Omental fat pad (tissue), 4 donors: ENCODE results near the gene ZNF831. TPM values are rescaled to one million over a fixed set of nuclear protein-coding genes. Genes with fewer than 3 reads are reported as not detected.

Source experiments
- ATAC-seq: fragments of 150-250 bp; one replicate; pipeline ENCODE4 v1.9.1; 2016; ENCODE audit warnings: mild to moderate bottlenecking, moderate library complexity; ENCODE audit not compliant: low FRiP score
- DNase-seq: peaks from one replicate; pipeline ENCODE4 v3.0.0-alpha.2; 2019; ENCODE audit warnings: low spot score
- total RNA-seq, 4 donors: library from RNA; depleted of rRNA; stranded (reverse); fragments of >200 nt; gene quantifications; one replicate each; pipeline ENCODE4 v1.1.0, GENCODE V29; 2016
- TF ChIP-seq, protein P1 (sequence below), 3 donors: fragments of 450-650 bp; IDR thresholded peaks; one replicate each; pipeline ENCODE4 v1.5.1; 2016 to 2017; ENCODE audit warnings: antibody characterized with exemption in 3 of 3, mild to moderate bottlenecking in 3 of 3, moderate library complexity in 2 of 3

The ZNF831 gene
- total RNA-seq, 4 donors from 2014 or later = 1.3 to 3.6 (median 2.0) TPM

DNA sequence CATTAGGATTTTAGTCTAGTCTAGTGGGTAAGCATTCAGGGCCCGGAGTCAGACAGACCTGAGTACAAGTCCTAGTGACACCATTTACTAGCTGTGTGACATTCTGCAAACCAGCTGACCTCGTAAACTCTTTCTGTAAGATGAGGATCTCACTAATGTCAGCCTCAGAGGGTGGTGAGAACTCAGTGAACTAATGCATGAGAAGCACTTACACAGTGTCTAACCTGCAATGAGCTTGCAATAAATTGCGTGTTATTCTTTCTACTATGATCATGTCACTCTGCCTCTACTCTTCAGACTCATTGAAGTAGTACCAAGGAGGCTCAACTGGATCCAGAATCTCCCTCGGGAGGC is 41.1 kb upstream of the ZNF831 start:
- ATAC-seq (no peak), DNase-seq (no peak)
- TF ChIP-seq, protein P1, sequence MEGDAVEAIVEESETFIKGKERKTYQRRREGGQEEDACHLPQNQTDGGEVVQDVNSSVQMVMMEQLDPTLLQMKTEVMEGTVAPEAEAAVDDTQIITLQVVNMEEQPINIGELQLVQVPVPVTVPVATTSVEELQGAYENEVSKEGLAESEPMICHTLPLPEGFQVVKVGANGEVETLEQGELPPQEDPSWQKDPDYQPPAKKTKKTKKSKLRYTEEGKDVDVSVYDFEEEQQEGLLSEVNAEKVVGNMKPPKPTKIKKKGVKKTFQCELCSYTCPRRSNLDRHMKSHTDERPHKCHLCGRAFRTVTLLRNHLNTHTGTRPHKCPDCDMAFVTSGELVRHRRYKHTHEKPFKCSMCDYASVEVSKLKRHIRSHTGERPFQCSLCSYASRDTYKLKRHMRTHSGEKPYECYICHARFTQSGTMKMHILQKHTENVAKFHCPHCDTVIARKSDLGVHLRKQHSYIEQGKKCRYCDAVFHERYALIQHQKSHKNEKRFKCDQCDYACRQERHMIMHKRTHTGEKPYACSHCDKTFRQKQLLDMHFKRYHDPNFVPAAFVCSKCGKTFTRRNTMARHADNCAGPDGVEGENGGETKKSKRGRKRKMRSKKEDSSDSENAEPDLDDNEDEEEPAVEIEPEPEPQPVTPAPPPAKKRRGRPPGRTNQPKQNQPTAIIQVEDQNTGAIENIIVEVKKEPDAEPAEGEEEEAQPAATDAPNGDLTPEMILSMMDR (IDR thresholded peaks at IDR 0.05) = no peak

DNA sequence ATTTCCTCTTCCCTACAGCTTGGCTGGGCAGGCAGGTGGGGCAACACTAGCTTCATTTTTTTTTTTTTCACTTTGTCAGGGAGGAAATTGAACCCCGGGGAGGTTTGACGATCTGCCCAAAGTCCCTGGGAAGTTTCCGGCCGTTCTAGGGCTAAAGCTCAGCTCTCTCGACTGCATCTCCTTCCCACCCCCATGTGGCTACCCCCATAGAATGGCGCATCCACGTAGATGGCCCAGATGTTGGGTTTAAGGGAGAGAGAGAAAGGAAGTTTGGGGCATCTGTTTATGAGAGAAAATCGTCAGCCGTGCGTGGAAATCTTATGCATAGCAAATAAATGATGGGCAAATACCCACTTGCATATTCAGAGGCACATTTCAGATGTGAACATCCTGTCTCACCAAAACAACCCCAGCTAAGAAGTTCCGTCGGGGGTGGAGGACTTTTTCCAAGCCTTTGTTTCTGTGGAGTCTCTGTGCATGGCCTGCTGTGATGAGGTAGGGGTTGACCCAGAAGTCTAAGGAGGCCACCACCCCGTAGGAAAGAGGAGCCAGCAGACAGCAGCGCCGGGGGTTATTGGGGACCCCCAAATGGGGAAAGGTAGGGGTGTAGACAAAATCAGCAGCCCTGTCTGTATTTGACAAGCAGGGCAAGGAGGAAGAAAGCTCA is 40.5 kb upstream of the ZNF831 start:
- ATAC-seq (no peak), DNase-seq (no peak)
- TF ChIP-seq, protein P1 (IDR thresholded peaks at IDR 0.05) = no peak

DNA sequence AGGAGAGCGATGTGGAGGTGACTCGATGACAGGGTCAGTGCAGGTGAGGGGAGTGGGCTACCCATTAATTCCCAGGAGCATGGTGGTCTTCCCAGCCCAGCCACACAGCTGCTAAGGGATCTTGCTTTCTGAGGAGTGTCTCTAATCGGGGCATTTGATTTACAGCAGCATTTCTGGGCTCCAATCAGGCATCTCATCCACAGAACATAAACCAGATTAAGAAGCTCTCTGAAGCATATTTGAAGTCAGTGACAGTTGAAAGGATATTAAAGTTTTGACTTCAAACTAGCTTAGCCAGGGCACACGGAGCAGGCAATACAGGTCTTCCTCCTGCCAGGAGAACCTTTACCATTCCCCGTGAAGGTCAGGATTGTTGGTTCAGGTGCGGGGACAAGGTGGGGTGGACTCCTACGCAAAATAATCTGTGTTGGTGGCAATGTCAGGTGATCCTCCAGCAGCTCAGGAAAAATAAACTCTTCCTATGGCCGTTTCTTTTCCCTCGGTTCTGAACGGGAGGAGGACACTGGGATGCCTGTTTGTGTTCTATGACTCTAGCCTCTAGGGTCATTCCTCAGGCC is 39.9 kb upstream of the ZNF831 start:
- TF ChIP-seq, protein P1 (IDR thresholded peaks at IDR 0.05) = no peak
- DNase-seq (no peak), ATAC-seq (no peak)

DNA sequence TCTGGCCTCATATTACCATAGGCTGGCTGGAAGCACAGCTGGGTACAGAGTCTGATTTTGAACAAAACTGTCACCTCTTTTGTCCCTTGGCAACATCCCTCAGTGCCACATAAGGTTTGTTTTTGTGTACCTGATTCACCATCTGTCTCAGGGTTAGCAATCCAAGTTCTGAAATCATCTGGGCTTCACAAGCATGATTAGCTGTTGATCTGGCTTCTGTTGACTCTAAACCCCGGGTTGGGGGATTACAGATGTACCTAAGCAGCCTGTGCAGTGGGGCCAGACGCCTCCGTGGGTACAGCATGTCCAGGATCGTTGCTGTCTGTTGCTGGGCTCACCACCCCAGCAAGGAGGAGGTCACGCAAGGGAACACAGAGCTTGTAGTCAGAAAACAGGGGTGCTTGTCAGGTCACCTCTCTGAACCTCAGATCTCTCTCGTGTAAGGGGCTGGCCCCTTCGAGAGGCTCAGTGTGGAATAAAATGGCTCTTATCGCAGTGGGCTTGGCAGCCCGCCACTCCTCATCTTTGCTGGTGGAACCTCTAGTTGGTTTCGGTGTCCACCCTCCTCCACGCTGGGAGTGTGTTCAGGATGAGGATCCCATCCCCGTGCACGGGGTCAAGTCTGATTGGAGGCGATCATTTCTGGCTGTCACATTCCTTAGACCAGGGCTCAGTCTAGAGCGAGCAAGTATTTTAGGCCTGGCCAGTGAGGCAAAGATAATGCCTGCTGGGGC is 39.2 kb upstream of the ZNF831 start:
- ATAC-seq (no peak), DNase-seq (no peak)
- TF ChIP-seq, protein P1 (IDR thresholded peaks at IDR 0.05) = no peak

DNA sequence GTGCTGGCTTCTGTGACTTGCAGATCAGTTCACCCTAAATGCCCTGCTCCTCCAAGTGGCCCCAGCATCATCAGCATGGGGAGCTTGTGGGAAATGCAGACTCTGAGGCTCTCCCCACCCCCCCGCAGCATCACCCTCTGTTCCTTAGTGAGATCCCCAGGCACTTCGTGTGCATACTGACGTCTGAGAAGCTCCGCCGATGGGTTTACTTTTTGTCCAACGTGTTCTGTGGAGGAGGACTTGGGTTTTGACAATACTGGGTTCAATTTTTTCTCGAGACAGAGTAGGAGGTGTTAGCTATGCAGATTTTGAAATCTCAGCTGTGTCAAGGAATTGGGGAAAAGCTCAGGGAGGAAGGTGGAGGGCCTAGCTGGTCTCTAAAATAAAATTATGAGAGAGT is 38.3 kb upstream of the ZNF831 start:
- TF ChIP-seq, protein P1 (IDR thresholded peaks at IDR 0.05) = no peak
- no peak for ATAC-seq
- DNase-seq = no peak

DNA sequence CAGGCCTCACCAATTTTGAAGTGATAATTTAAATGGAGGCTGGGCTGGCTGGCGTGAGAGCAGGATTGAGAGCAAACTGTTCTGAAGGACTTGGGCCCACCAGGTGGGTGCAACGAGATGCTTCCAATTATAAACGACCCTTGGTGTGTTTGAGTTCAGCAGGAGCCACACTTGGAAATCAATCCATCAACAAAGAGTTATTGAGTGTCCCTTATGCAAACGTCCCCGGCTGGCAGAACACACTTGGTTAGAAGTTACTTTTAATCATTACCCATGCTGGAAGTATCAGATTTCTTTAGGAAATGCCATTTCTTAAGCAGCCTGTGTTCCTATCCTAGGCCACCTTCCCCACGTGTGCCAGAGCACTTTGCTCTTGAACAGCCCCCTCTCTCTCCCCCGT is 37.8 kb upstream of the ZNF831 start:
- no peak for ATAC-seq
- TF ChIP-seq, protein P1 (IDR thresholded peaks at IDR 0.05) = no peak
- DNase-seq = no peak
